Neuronal stem cell (in vitro differentiated cells): ENCODE data around the gene P3H4.

ENCODE experiments used
- DNase-seq: peaks from one replicate; pipeline ENCODE4 v3.0.0-alpha.2; 2013; ENCODE audit warnings: low spot score
- H2AFZ ChIP-seq: one replicate; pipeline ENCODE4 v1.6.1; 2013; ENCODE audit warnings: mild to moderate bottlenecking, low read length, inconsistent platforms
- H2AK5ac ChIP-seq: 2 replicates; pipeline ENCODE4 v1.6.1; 2013; ENCODE audit warnings: low read depth, mild to moderate bottlenecking, inconsistent platforms, low read length, moderate library complexity, mixed read lengths
- H2BK120ac ChIP-seq: 2 replicates; pipeline ENCODE4 v1.6.1; 2013; ENCODE audit warnings: low read depth, mild to moderate bottlenecking, inconsistent platforms, low read length, moderate library complexity, mixed read lengths
- H2BK12ac ChIP-seq: one replicate; pipeline ENCODE4 v1.6.1; 2013; ENCODE audit warnings: low read length, inconsistent platforms
- H2BK15ac ChIP-seq: 2 replicates; pipeline ENCODE4 v1.6.1; 2013; ENCODE audit warnings: mild to moderate bottlenecking, low read length, inconsistent platforms, mixed read lengths
- H2BK5ac ChIP-seq: one replicate; pipeline ENCODE4 v1.6.1; 2013; ENCODE audit warnings: inconsistent platforms, mild to moderate bottlenecking, low read length, moderate library complexity
- H3K14ac ChIP-seq: one replicate; pipeline ENCODE4 v1.6.1; 2013; ENCODE audit warnings: low read length, inconsistent platforms
- H3K18ac ChIP-seq: 2 replicates; pipeline ENCODE4 v1.6.1; 2013; ENCODE audit warnings: low read length, inconsistent platforms
- H3K23ac ChIP-seq: 2 replicates; pipeline ENCODE4 v1.6.1; 2013; ENCODE audit warnings: low read depth, mild to moderate bottlenecking, mixed read lengths, low read length, inconsistent platforms; ENCODE audit not compliant: poor library complexity
- H3K27ac ChIP-seq: replicated peaks from 3 replicates; pipeline ENCODE4 v1.5.1; 2013; ENCODE audit warnings: low read length, inconsistent platforms
- H3K27me3 ChIP-seq, 3 experiments: 2 replicates each; pipeline ENCODE4 v1.6.1; 2013; ENCODE audit warnings: low read length in 3 of 3, mild to moderate bottlenecking in 2 of 3, inconsistent platforms in 1 of 3, low read depth in 1 of 3, mixed read lengths in 1 of 3, moderate library complexity in 1 of 3; ENCODE audit not compliant: control insufficient read depth in 3 of 3, insufficient read depth in 3 of 3
- H3K36me3 ChIP-seq, 2 donors: replicated peaks in 1 of 2; 2 replicates each; pipeline ENCODE4 v1.6.1; 2013; ENCODE audit warnings: low read length in 2 of 2; ENCODE audit not compliant: control insufficient read depth in 2 of 2, insufficient read depth in 2 of 2
- H3K4ac ChIP-seq: 2 replicates; pipeline ENCODE4 v1.6.1; 2013; ENCODE audit warnings: inconsistent platforms, mild to moderate bottlenecking, low read length, moderate library complexity
- H3K4me1 ChIP-seq, 2 donors: 1 replicate in 1 of 2; 2 replicates in 1 of 2; pipeline ENCODE4 v1.6.1; 2013; ENCODE audit warnings: low read length in 2 of 2, low read depth in 1 of 2; ENCODE audit not compliant: control insufficient read depth in 2 of 2, insufficient read depth in 1 of 2
- H3K4me2 ChIP-seq: one replicate; pipeline ENCODE4 v1.6.1; 2013; ENCODE audit warnings: mild to moderate bottlenecking, low read length, inconsistent platforms; ENCODE audit not compliant: insufficient read depth, poor library complexity, severe bottlenecking
- H3K4me3 ChIP-seq, 2 donors: 2 replicates each; pipeline ENCODE4 v1.5.1; 2013; ENCODE audit warnings: low read length in 2 of 2, mild to moderate bottlenecking in 2 of 2, inconsistent platforms in 1 of 2, moderate library complexity in 1 of 2
- H3K79me1 ChIP-seq: one replicate; pipeline ENCODE4 v1.6.1; 2013; ENCODE audit warnings: low read depth, mild to moderate bottlenecking, inconsistent platforms, low read length, moderate library complexity
- H3K9ac ChIP-seq: one replicate; pipeline ENCODE4 v1.6.1; 2013; ENCODE audit warnings: mild to moderate bottlenecking, low read depth, low read length, inconsistent platforms; ENCODE audit not compliant: poor library complexity
- H3K9me3 ChIP-seq, 2 donors: replicated peaks in 1 of 2; 2 replicates each; pipeline versions ENCODE3 to v1.6.1; 2013; ENCODE audit warnings: low read length in 2 of 2, mild to moderate bottlenecking in 2 of 2, inconsistent platforms in 1 of 2, low read depth in 1 of 2, mixed read lengths in 1 of 2, moderate library complexity in 1 of 2; ENCODE audit not compliant: control insufficient read depth in 2 of 2, insufficient read depth in 1 of 2
- H4K8ac ChIP-seq: one replicate; pipeline ENCODE4 v1.6.1; 2013; ENCODE audit warnings: low read depth, mild to moderate bottlenecking, inconsistent platforms, low read length, moderate library complexity
- H4K91ac ChIP-seq: one replicate; pipeline ENCODE4 v1.6.1; 2013; ENCODE audit warnings: low read length, low read depth, mild to moderate bottlenecking, inconsistent platforms; ENCODE audit not compliant: poor library complexity
- WGBS, 2 donors: extraction: QIAGEN DNeasy Blood & Tissue Kit; methylation state at CpG; one replicate each; pipeline ENCODE4 v1.1.7; 2013; ENCODE audit warnings: missing lambda C conversion rate in 2 of 2, mixed read lengths in 1 of 2; ENCODE audit not compliant: insufficient read length in 2 of 2, insufficient replicate concordance in 1 of 2; ENCODE audit errors: extremely low coverage in 2 of 2; 5-methylcytosine and 5-hydroxymethylcytosine counted together

P3H4 gene

GRCh38 chr17:41781404-41782110, 30.2 kb downstream of the P3H4 start:
- no peak overlapping the region for H3K4ac ChIP-seq
- no peak overlapping the region for H3K9ac ChIP-seq
- no peak overlapping the region for H2BK120ac ChIP-seq
- H3K4me2 ChIP-seq: no peak overlapping the region
- no peak overlapping the region for H2BK12ac ChIP-seq
- H4K8ac ChIP-seq: no peak overlapping the region
- no peak overlapping the region for H2BK5ac ChIP-seq
- peaks cover 2% of the 10 kb centered on the region for H3K79me1 ChIP-seq
- H3K36me3 ChIP-seq: peaks cover 0 to 3% of the 10 kb centered on the region in 2 donors
- H2BK15ac ChIP-seq: no peak overlapping the region
- no peak overlapping the region for H4K91ac ChIP-seq
- WGBS, 2 donors: no CpG with 5 or more reads among the region's 13 CpGs
- no peak overlapping the region for H3K14ac ChIP-seq
- H2AK5ac ChIP-seq: no peak overlapping the region
- H3K9me3 ChIP-seq: no peaks in the 10 kb centered on the region
- H3K27me3 ChIP-seq: no peaks in the 10 kb centered on the region
- no peak overlapping the region for H2AFZ ChIP-seq
- H3K27ac ChIP-seq: no peak overlapping the region
- no peak overlapping the region for H3K23ac ChIP-seq
- no peak overlapping the region for H3K4me3 ChIP-seq
- H3K18ac ChIP-seq: no peak overlapping the region
- H3K4me1 ChIP-seq: peaks cover 21 to 28% of the 10 kb centered on the region in 2 donors
- no peak for DNase-seq

- no peak for DNase-seq
- H3K4me1 ChIP-seq: peaks cover 32 to 36% of the 10 kb centered on the region in 2 donors
- WGBS, 2 donors: no CpG with 5 or more reads among the region's 1 CpG
- no peak overlapping the region for H3K4me2 ChIP-seq
- H3K14ac ChIP-seq: no peak overlapping the region
- H4K8ac ChIP-seq: no peak overlapping the region
- no peak overlapping the region for H3K4ac ChIP-seq
- H2BK120ac ChIP-seq: no peak overlapping the region
- H3K9me3 ChIP-seq: no peaks in the 10 kb centered on the region
- no peak overlapping the region for H3K4me3 ChIP-seq
- no peak overlapping the region for H2BK5ac ChIP-seq
- H2BK15ac ChIP-seq: no peak overlapping the region
- H3K79me1 ChIP-seq: peaks cover 2% of the 10 kb centered on the region
- peaks cover 0 to 3% of the 10 kb centered on the region in 2 donors for H3K36me3 ChIP-seq
- no peak overlapping the region for H2AK5ac ChIP-seq
- no peak overlapping the region for H3K23ac ChIP-seq
- H3K27ac ChIP-seq: no peak overlapping the region
- no peak overlapping the region for H2AFZ ChIP-seq
- H3K9ac ChIP-seq: no peak overlapping the region
- no peak overlapping the region for H3K18ac ChIP-seq
- H3K27me3 ChIP-seq: no peaks in the 10 kb centered on the region
- H2BK12ac ChIP-seq: no peak overlapping the region
- H4K91ac ChIP-seq: no peak overlapping the region
These were observed 31.8 kb downstream of the P3H4 start for GRCh38 chr17:41779954-41780353.

- Histone ChIP-seq H3K4me3 (no peak overlapping the region), H2AFZ (no peak overlapping the region), H3K27me3 (no peaks in the 10 kb centered on the region), H3K23ac (no peak overlapping the region), H3K4ac (no peak overlapping the region), H3K18ac (peak overlapping the region; percentile 73), H4K8ac (no peak overlapping the region), H3K9me3 (no peaks in the 10 kb centered on the region), H3K4me1 (peaks cover 35 to 44% of the 10 kb centered on the region in 2 donors), H3K36me3 (peaks cover 4 to 5% of the 10 kb centered on the region in 2 donors), H2AK5ac (peak overlapping the region; percentile 67), H2BK120ac (no peak overlapping the region), H2BK15ac (no peak overlapping the region), H3K4me2 (no peak overlapping the region), H3K9ac (no peak overlapping the region), H2BK12ac (no peak overlapping the region), H3K27ac (peak overlapping the region; percentile 60), H4K91ac (no peak overlapping the region), H3K14ac (no peak overlapping the region), H3K79me1 (peaks cover 3% of the 10 kb centered on the region), H2BK5ac (peak overlapping the region; percentile 42)
- WGBS, 2 donors: no CpG with 5 or more reads among the region's 12 CpGs
- no peak for DNase-seq
These were observed 34.1 kb downstream of the P3H4 start for GRCh38 chr17:41777574-41778188.

GRCh38 chr17:41777157-41777573, 34.6 kb downstream of the P3H4 start:
- no peak overlapping the region for H2BK12ac ChIP-seq
- H4K91ac ChIP-seq: no peak overlapping the region
- no peak overlapping the region for H3K14ac ChIP-seq
- peak overlapping the region; percentile 67 for H2AK5ac ChIP-seq
- H2BK120ac ChIP-seq: no peak overlapping the region
- H3K9ac ChIP-seq: peak overlapping the region; percentile 9
- no peak overlapping the region for H3K4me2 ChIP-seq
- H3K9me3 ChIP-seq: no peaks in the 10 kb centered on the region
- peaks cover 6% of the 10 kb centered on the region for H3K79me1 ChIP-seq
- WGBS, 2 donors: no CpG with 5 or more reads among the region's 4 CpGs
- peak overlapping the region; percentile 42 for H2BK5ac ChIP-seq
- no peak overlapping the region for H3K23ac ChIP-seq
- H3K18ac ChIP-seq: peak overlapping the region; percentile 38
- peaks cover 6 to 8% of the 10 kb centered on the region in 2 donors for H3K36me3 ChIP-seq
- H3K4ac ChIP-seq: no peak overlapping the region
- H3K4me3 ChIP-seq: no peak overlapping the region
- DNase-seq: no peak
- H4K8ac ChIP-seq: no peak overlapping the region
- H3K27ac ChIP-seq: peak overlapping the region; percentile 60
- H2AFZ ChIP-seq: no peak overlapping the region
- H3K27me3 ChIP-seq: no peaks in the 10 kb centered on the region
- H2BK15ac ChIP-seq: no peak overlapping the region
- peaks cover 33 to 44% of the 10 kb centered on the region in 2 donors for H3K4me1 ChIP-seq
